NCI-H526 treated with DMSO at 0.1 percent for 48 hours (cell line): ENCODE data around the gene CSTPP1.
"Not testable (repeated sequence)": the region's sequence is repeated elsewhere in the genome, so short reads cannot be mapped to it uniquely, and the experiment has no call there.

ENCODE experiments used
- DNase-seq: peaks from one replicate; lab custom pipeline; 2025; lab: John Stamatoyannopoulos, UW

CSTPP1 gene

GRCh38 chr11:47050284-47050683 lies 113.7 kb downstream of the CSTPP1 start:
- DNase-seq, result no peak

- no peak for DNase-seq
Observed at GRCh38 chr11:47051217-47051616, 114.7 kb downstream of the CSTPP1 start.

- no peak for DNase-seq
Observed at GRCh38 chr11:47052165-47052564, 115.6 kb downstream of the CSTPP1 start.

GRCh38 chr11:47052576-47052975 lies 116.0 kb downstream of the CSTPP1 start:
- DNase-seq, result no peak

- DNase-seq, result no peak
Observed at GRCh38 chr11:47055534-47055933, 119.0 kb downstream of the CSTPP1 start.

GRCh38 chr11:47056261-47056915 lies 119.8 kb downstream of the CSTPP1 start:
- no peak for DNase-seq

GRCh38 chr11:47057365-47057764 lies 120.8 kb downstream of the CSTPP1 start:
- DNase-seq, result no peak

- DNase-seq, result no peak
Observed at GRCh38 chr11:47060807-47061206, 124.2 kb downstream of the CSTPP1 start.

- DNase-seq, result no peak
Observed at GRCh38 chr11:47061429-47062178, 125.0 kb downstream of the CSTPP1 start.

- no peak for DNase-seq
Observed at GRCh38 chr11:47062736-47063135, 126.2 kb downstream of the CSTPP1 start.

- no peak for DNase-seq
Observed at GRCh38 chr11:47067401-47067800, 130.8 kb downstream of the CSTPP1 start.

GRCh38 chr11:47070769-47071168 lies 134.2 kb downstream of the CSTPP1 start:
- DNase-seq, result no peak

GRCh38 chr11:47071341-47071740 lies 134.8 kb downstream of the CSTPP1 start:
- no peak for DNase-seq

GRCh38 chr11:47071791-47072261 lies 135.3 kb downstream of the CSTPP1 start:
- no peak for DNase-seq

GRCh38 chr11:47078751-47079521 lies 142.4 kb downstream of the CSTPP1 start:
- DNase-seq, result no peak

GRCh38 chr11:47080775-47081174 lies 144.2 kb downstream of the CSTPP1 start:
- DNase-seq, result not testable (repeated sequence)

- peak; percentile 27 for DNase-seq
Observed at GRCh38 chr11:47083913-47084312, 147.4 kb downstream of the CSTPP1 start.

- DNase-seq, result no peak
Observed at GRCh38 chr11:47087801-47088200, 151.2 kb downstream of the CSTPP1 start.

- DNase-seq, result no peak
Observed at GRCh38 chr11:47093541-47093940, 157.0 kb downstream of the CSTPP1 start.

- not testable (repeated sequence) for DNase-seq
Observed at GRCh38 chr11:47096871-47097270, 160.3 kb downstream of the CSTPP1 start.

GRCh38 chr11:47098223-47098622 lies 161.7 kb downstream of the CSTPP1 start:
- not testable (repeated sequence) for DNase-seq

GRCh38 chr11:47099214-47099917 lies 162.8 kb downstream of the CSTPP1 start:
- no peak for DNase-seq
